Spleen (tissue), 11 donors: ENCODE measurements around the gene C20orf204. TPM values are rescaled to one million over a fixed set of nuclear protein-coding genes. Genes with fewer than 3 reads are reported as not detected.

Source experiments
- DNase-seq: peaks from one replicate; pipeline ENCODE4 v3.0.0-alpha.2; 2020
- H3K27ac ChIP-seq, 8 donors: fragments of 200-600 bp; sonication (generic) in 7 of 8; 1 replicate in 4 of 8; 2 replicates in 4 of 8; pipeline versions ENCODE4 v1.5.0 to v1.8.0; 2016 to 2021; ENCODE audit warnings: inconsistent platforms in 4 of 8, mild to moderate bottlenecking in 4 of 8, moderate library complexity in 1 of 8
- H3K27me3 ChIP-seq, 7 donors: fragments of 200-600 bp; sonication (generic) in 6 of 7; replicated peaks in 1 of 7; 1 replicate in 4 of 7; 2 replicates in 3 of 7; pipeline versions ENCODE4 v1.5.0 to v1.8.0; 2016 to 2021; ENCODE audit warnings: inconsistent platforms in 3 of 7, mild to moderate bottlenecking in 1 of 7
- H3K36me3 ChIP-seq, 6 donors: fragments of 200-600 bp; sonication (generic) in 5 of 6; 1 replicate in 4 of 6; 2 replicates in 2 of 6; pipeline versions ENCODE4 v1.5.0 to v1.8.0; 2016 to 2021; ENCODE audit warnings: inconsistent platforms in 2 of 6
- H3K4me1 ChIP-seq, 6 donors: fragments of 200-600 bp; sonication (generic) in 5 of 6; 1 replicate in 3 of 6; 2 replicates in 3 of 6; pipeline versions ENCODE4 v1.5.0 to v1.8.0; 2016 to 2021; ENCODE audit warnings: inconsistent platforms in 3 of 6
- H3K4me3 ChIP-seq, 8 donors: fragments of 200-600 bp; sonication (generic) in 7 of 8; 1 replicate in 4 of 8; 2 replicates in 4 of 8; pipeline versions ENCODE4 v1.5.0 to v1.8.0; 2016 to 2021; ENCODE audit warnings: inconsistent platforms in 4 of 8, mild to moderate bottlenecking in 4 of 8, moderate library complexity in 2 of 8
- H3K9me3 ChIP-seq, 8 donors: fragments of 200-600 bp; sonication (generic) in 7 of 8; 1 replicate in 4 of 8; 2 replicates in 4 of 8; pipeline versions ENCODE4 v1.5.0 to v1.8.0; 2016 to 2021; ENCODE audit warnings: inconsistent platforms in 4 of 8
- CTCF ChIP-seq, 11 experiments: fragments of 200-600 bp in 7 of 11; fragments of 450-650 bp in 4 of 11; sonication (generic) in 4 of 11; IDR thresholded peaks in 8 of 11; conservative IDR thresholded peaks in 3 of 11; 1 replicate in 7 of 11; 2 replicates in 4 of 11; pipeline versions ENCODE4 v1.4.0 to v1.8.0; 2016 to 2021; ENCODE audit warnings: antibody characterized with exemption in 11 of 11, inconsistent platforms in 4 of 11, mild to moderate bottlenecking in 1 of 11
- POLR2A ChIP-seq, 3 donors: fragments of 450-650 bp; IDR thresholded peaks; one replicate each; pipeline ENCODE4 v1.5.1; 2017; ENCODE audit warnings: antibody characterized with exemption in 3 of 3, mild to moderate bottlenecking in 1 of 3
- POLR2AphosphoS5 ChIP-seq, 3 donors: sonication (generic); formaldehyde crosslinking; IDR thresholded peaks; one replicate each; pipeline ENCODE4 v1.5.1; 2017; ENCODE audit warnings: antibody characterized with exemption in 3 of 3
- WGBS, 5 donors: extraction: QIAGEN DNeasy Blood & Tissue Kit in 3 of 5; methylation state at CpG; one replicate each; pipeline versions ENCODE4 v1.1.5 to v1.1.7; 2013 to 2018; 5-methylcytosine and 5-hydroxymethylcytosine counted together
- intact Hi-C: fragments of 100-400 bp; cut with DNase I; formaldehyde crosslinking; loops from one replicate; pipeline ENCODE4 v1.15.0; 2023; ENCODE audit warnings: low total_unique reads
- polyA plus RNA-seq, 3 donors: library from polyadenylated mRNA; stranded (reverse); fragments of 200-250 nt; gene quantifications; one replicate each; pipeline ENCODE4 v1.2.1, GENCODE V29; 2013
- total RNA-seq, 7 donors: library from RNA; depleted of rRNA in 3 of 7; stranded (reverse); fragments of >200 nt in 3 of 7; fragmentation: NEBNext Ultra II Directional in 4 of 7; extraction: Animal tissue kit (Norgen Biotek cat#: 25700) in 4 of 7; gene quantifications; one replicate each; pipeline versions ENCODE4 v1.1.0 to v1.2.1, GENCODE V29; 2016 to 2021
- donor health status: healthy with polysubstance abuse.
- donor health status: DM: no; HTN: no; CAD: no; lungs with moderate emphysema.
- donor health status: DM: no; HTN: no; CAD: no.
- donor health status: Bipolar disorder and iron deficiency.
- donor health status: healthy.
- donor health status: DM: no; HTN: no; CAD: no.
- donor health status: DM: yes; HTN: yes; CAD: no.

C20orf204 gene
- total and polyA plus RNA-seq, 10 donors: 0.85 to 3.9 (median 1.9) TPM

DNA sequence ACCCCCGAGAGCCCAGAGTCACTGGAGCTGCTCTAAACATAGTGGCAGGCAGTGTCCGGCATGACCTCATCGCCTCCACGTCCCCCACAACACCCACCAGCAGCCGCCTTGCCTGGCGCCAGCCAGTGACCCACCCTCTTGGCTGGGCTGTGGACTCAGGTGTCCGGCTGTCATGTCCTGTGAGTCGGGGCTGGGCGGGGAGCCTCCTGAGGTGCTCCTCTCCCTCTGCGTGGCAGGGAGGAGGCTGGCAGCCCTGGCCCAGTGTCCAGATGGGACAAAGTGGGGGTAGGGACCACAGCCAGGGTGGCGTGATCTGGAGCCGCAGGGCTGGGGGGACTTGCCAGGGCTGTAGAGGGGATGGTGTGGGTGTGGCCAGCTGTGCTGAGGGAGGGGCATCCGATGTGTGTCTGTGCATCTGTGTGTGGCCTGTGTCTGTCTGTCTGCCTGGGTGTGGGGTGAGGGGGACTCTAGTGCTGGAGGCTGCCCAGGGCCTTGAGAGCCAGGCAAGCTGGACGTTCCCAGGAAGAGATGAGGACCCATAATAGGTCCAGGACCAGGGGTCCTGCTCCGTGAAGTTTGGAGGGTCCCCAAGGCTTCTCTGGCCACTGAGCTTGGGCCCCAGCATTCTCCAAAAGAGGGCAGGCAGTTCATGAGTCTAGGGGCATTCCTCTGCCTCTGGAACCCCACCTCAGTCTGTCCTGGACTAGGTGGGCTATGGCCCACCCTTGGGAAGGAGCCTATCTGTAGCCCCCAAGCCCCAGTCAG is 15.8 kb downstream of the C20orf204 start:
- Histone ChIP-seq H3K27me3 (peaks cover 0 to 96% (median 30%) of the 10 kb centered on the region in 7 donors), H3K9me3 (no peaks in the 10 kb centered on the region), H3K27ac (peak overlapping the region; percentile 56 to 91 (median 85)), H3K4me3 (no peak overlapping the region), H3K36me3 (peaks cover 0 to 15% (median 0%) of the 10 kb centered on the region in 6 donors), H3K4me1 (peaks cover 14 to 97% (median 75%) of the 10 kb centered on the region in 6 donors)
- peak; percentile 87 for DNase-seq
- TF ChIP-seq CTCF (IDR thresholded peaks at IDR 0.05 in 8 of 11, conservative IDR thresholded peaks at IDR 0.05 in 3 of 11) (no peak), POLR2A (IDR thresholded peaks at IDR 0.05) (no peak), POLR2AphosphoS5 (IDR thresholded peaks at IDR 0.05) (peak; percentile 57 to 85 (median 80))
- intact Hi-C loops: no loop called here
- WGBS, 5 donors: 60 to 75% (median 69%) methylated on average over 5 to 15 of the region's 15 CpGs

GRCh38 chr20:64052326-64052722 is 16.3 kb downstream of the C20orf204 start:
- 64 to 84% (median 78%) methylated on average over 4 to 10 of the region's 10 CpGs for WGBS, 5 donors
- H3K27ac ChIP-seq: peak overlapping the region; percentile 56 to 91 (median 85)

GRCh38 chr20:64052987-64053840 is 17.2 kb downstream of the C20orf204 start:
- peak overlapping the region in 7 of 8 donors; percentile 27 to 91 (median 87) for H3K27ac ChIP-seq
- TF ChIP-seq POLR2A (IDR thresholded peaks at IDR 0.05): no peak
- TF ChIP-seq POLR2AphosphoS5 (IDR thresholded peaks at IDR 0.05): no peak
- no peak for TF ChIP-seq CTCF (IDR thresholded peaks at IDR 0.05 in 8 of 11, conservative IDR thresholded peaks at IDR 0.05 in 3 of 11)
- 64 to 84% (median 78%) methylated on average over 27 to 33 of the region's 33 CpGs for WGBS, 5 donors

More at GRCh38 chr20:64052326-64052722, 16.3 kb downstream of the C20orf204 start:
- H3K4me3 ChIP-seq: no peak overlapping the region
- peaks cover 0 to 13% (median 0%) of the 10 kb centered on the region in 6 donors for H3K36me3 ChIP-seq
- H3K9me3 ChIP-seq: no peaks in the 10 kb centered on the region
- no peak for DNase-seq
- TF ChIP-seq POLR2AphosphoS5 (IDR thresholded peaks at IDR 0.05) (no peak), CTCF (IDR thresholded peaks at IDR 0.05 in 8 of 11, conservative IDR thresholded peaks at IDR 0.05 in 3 of 11) (no peak), POLR2A (IDR thresholded peaks at IDR 0.05) (no peak)
- peaks cover 0 to 96% (median 30%) of the 10 kb centered on the region in 7 donors for H3K27me3 ChIP-seq
- intact Hi-C loops: no loop called here
- H3K4me1 ChIP-seq: peaks cover 14 to 97% (median 80%) of the 10 kb centered on the region in 6 donors

More at GRCh38 chr20:64052987-64053840, 17.2 kb downstream of the C20orf204 start:
- peaks cover 0 to 91% (median 24%) of the 10 kb centered on the region in 7 donors for H3K27me3 ChIP-seq
- H3K4me3 ChIP-seq: peak overlapping the region in 1 of 8 donors; percentile 25
- peaks cover 0 to 5% (median 0%) of the 10 kb centered on the region in 6 donors for H3K36me3 ChIP-seq
- peaks cover 17 to 97% (median 85%) of the 10 kb centered on the region in 6 donors for H3K4me1 ChIP-seq
- no peak for DNase-seq
- H3K9me3 ChIP-seq: no peaks in the 10 kb centered on the region
- intact Hi-C loops: no loop called here
